ENCODE measurements around the gene IHH.

The IHH gene

DNA sequence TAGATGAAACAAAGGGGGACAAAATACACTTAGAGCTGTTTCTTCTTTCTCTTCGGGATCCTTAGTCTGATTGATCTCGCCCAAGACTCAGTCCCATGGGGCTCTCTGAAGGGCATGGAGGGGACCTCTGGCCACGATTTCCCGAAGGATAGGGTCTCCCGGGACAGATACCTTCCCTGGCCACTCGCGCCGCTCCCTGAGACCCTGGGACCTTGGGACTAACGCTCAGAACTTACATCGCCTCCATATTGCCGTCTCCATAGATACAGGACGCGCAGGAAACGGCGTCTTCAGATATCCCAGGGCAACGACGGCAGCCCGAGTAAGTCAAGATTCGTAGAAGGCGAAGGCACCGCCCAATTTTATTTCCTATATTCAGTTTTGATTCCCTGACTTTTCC is 19.5 kb downstream of the IHH start, which contains the start of gene CFAP65:
Gene CFAP65 (minus strand): TSS at position 265 of the 400 bp plus-strand sequence. CDS start 2,468 bp downstream, outside the sequence.
- DNase-seq = peak in 51 of 58 donors; percentile 13 to 75 (median 42)

DNA sequence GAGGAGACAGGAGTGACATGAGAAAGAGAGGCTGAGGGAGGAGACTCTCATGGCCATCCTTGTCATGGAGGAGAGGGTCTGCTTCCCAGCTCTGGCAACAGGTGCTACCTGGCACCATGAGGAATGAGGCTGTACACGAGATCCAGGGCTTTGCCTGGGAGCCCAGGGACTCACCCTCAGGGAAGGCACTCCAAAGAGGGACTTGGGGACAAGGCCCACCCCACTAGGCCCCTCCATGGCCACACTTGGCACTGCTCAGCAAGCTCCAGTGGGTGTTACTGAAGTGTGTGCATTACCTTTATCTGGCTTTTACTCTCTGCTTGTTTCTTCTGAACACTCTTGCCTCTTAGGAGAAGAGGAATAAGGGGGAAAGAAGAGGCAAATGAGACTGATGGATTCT is 22.1 kb downstream of the IHH start:
- no peak for DNase-seq

DNA sequence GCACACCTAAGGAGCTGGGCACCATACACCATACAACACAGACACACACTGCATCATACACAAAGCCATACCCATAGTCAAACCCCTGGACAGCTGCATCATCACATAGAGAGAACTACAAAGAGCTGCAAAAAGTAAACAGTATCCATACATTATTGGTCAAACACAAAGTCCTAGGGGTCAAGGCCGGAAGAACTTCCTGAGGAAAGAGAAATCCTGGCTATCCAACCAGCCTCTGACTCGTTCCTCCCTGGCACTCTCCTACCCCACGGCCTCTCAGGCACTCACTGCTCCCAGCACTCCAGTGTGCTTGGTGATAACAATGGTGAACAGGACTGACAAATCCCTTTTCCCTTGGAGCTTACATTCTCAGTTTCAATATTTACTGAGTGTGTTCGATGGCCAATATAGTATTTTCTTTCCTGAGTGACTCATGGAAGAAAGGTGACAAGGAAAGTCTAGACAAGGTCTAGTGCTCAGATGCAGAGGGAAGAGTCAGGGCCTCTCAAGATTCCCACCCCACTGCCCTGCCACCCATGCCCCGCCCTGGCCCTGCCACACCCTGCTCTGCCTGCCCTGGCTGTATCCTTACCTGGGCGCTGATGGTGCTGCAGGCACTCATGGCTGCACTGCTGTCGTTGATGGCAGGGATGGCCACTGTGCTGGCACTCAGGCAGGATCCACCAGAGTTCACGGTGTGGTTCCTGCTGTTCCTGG is 22.8 kb downstream of the IHH start:
- no peak for DNase-seq

DNA sequence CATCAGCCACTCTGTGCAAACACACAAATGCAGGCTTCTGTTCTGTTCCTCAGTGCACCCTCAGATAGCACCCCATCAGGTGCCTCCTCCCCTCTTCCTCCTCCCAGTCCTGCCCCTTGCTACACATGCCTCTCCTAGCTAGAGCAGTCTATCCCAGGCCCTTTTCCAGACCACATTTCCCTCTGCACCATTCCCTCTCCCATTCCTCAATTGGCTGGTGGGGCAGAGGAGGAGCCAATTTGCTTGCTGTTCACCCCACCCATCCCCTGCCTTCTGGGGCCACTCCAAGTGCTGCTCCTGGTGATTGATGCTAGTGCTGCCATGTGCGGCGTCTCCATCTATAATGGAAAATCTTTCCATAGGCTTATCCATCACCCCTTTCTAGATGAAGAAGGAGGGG is 24.8 kb downstream of the IHH start:
- no peak for DNase-seq

DNA sequence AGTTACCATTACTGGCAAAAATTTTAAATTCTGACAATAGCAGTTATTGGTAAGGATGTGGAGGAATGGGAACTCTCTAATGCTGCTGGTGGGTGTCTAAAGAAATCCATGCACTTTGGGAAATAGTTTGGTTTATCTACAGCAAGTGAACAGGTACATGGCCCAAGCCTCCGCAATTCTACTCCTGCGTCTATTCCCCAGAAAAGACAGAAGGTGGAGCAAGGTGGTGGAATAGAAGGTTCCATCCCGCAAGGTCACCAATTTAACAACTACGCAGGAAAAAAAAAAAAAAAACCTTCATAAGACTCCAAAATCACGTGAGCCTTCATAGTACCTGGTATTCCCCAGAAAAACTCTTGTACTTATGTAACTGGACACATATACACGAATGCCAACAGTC is 25.9 kb downstream of the IHH start:
- no peak for DNase-seq

DNA sequence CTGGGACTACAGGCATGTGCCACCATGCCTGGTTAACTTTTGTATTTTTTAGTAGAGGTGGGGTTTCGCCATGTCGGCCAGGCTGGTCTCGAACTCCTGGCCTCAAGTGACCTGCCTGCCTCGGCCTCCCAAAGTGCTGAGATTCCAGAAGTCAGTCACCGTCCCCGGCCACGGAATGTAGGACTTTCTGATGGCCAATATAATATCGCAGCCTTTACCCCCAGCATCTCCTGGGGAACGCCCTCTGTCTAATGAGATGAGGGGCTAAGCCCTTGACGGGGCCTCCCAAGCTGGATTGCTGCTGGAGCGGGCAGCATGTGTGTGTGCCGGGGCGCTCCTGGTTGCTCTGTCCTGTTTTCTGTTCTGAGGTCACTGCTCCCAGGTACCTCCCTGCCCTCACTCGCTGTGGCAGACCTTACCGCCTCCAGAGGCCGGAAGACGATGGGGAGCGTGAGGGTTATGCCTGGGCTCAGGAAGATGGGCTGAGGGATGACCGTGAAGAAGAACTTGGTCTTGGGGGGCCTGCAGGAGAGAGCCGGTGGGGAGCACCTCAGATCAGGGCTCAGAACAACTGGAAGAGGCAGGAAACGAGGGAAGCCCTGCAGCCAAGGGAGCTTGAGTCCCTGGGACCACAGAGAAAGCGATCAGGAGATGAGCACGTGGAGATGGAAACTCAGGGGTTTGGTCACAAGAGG is 28.5 kb downstream of the IHH start:
- DNase-seq = no peak

DNA sequence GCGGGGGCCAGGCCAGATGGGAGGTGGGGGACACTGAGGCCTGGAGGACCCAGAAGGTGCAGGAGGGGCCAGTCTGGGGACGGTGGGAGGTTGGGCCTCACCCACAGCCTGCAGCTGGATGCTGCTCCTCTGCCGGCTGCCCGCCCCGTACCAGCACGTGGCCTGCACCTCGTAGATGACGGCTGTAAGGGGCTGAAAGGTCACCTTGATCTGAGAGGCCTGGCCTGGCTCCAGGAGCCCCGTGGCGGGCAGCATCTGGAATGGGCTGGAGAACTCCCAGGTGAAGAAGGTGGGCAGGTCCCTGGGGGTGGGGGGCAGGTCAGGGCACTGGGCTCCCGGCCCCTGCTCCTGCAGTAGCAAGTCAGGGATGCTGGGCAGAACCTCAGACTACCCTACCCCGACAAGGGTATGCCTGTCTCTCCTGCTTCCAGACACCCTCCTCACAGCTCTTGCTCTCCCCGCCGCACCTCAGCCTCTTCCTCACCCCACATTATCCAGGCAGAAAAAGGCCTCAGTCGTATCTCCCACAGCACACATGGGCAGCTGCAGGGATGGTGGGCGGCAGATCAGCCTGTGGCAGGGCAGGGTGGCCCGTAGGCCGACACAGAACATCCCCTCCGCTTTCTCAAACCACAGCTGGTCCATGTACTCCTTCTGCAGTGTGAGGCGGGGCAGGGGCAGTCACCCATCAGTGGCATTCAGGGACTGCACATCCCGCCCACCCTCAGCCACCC is 29.5 kb downstream of the IHH start:
- DNase-seq = no peak

DNA sequence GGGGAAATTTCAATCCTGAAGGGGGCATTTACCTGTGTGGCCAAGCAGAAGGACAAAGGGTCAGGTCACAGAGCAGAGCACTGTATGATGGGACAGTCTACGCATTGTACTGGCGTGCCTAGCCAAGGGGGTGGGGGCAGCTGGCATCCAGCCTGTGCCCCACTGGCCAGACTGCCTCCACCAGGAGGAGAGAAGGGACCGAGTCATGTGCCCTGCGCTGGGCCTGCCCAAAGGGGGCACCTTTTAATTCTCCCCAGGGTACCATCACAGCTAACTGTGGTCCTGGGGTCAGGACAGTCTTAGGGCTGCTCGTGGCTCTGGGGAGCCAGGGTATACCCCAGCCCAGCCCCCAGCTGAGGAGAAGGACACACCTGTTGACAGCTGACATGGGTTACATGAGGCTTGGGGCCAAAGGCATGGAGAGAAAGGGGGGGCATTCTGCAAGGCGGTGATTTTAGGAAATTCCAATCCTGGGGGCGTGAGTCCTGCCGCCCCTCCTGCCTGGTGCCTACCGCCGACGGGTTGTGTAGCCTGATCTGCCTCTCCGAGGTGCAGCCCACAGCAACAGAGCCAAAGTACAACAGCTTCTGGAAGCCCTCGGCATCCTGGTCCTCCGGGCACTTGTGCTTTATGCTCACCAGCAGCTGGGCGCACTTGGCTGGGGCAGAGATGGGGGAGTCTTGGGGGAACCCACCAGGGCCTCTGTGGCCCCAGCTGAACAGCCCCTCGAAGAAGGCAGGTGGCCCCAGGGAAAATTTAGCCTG is 30.4 kb downstream of the IHH start:
- DNase-seq = no peak

DNA sequence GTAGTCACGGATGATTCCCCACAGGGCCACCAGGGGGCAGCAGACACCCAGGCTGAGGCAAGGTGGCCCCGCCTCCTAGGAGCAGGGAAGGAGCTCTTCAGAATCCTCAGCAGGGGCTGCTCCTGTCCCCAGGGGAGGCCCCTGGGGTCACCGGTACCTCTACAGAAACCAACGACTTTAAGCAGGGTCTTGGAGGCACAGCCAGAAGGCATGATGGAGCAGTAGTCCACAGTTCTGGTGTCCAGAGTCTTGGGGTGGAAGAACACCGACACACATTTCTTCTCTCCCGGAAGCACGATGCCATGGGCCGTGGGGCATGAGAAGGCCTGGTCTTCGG is 30.9 kb downstream of the IHH start:
- peak in 55 of 58 donors; percentile 27 to 91 (median 67) for DNase-seq

DNA sequence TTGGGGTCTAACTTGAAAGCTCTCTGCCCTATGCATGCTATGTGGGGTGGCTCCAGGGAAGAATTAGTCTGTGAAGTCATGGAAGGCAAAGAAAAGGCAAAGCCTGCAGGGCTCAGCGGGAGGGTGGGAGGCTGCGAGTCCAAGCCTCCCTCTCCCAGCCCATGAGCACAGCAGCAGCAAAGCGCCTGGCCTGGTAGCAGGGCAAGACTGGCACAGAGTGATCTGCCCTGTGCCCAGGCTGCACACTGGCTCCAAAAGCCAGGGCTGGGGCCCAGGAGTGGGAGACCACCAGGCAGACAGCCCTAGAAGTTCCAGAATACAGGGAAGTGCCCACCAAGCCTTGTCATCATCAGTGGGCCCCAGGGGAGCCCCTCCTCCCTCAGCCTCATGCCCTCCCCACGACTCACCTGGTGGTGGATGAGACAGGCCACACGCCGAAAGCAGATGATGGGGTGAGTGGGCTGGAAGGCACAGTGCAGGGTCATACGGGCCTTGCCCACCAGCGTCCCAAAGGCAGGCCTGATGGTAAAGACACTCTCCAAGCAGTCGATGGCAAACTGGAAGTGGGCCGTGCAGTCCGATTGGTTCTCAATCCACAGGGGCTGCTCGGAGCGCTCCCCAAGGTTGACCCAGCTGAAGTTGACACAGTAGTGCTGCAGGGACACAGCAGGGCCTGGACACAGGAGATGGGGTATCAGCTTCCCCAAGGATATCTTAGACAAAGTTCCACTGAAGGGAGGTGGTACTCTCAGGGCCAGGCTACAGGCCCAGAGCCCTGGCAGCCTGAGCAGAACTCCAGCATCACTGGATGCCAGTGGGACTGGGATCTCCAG is 31.5 kb downstream of the IHH start:
- peak in 1 of 58 donors; percentile 7 for DNase-seq

DNA sequence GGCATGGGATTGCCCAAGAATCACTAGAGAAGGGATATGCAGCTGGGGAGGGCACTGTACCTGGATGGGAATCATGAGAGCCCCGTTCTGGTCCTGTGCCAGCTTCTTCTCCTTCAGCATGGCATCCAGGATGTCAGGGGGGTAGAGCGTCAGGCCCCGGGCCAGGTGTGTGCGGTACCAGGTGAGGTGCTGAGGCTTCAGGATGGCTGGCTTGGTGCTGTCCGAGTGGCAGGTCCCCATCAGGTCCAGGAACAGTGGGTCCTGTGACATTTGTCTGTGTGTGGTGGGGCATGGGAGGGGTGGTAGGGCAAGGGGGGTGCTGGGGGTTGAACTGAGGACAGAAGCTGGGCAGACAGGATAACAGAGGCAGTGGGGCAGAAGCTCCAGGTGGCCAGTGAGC is 32.6 kb downstream of the IHH start:
- DNase-seq = no peak

DNA sequence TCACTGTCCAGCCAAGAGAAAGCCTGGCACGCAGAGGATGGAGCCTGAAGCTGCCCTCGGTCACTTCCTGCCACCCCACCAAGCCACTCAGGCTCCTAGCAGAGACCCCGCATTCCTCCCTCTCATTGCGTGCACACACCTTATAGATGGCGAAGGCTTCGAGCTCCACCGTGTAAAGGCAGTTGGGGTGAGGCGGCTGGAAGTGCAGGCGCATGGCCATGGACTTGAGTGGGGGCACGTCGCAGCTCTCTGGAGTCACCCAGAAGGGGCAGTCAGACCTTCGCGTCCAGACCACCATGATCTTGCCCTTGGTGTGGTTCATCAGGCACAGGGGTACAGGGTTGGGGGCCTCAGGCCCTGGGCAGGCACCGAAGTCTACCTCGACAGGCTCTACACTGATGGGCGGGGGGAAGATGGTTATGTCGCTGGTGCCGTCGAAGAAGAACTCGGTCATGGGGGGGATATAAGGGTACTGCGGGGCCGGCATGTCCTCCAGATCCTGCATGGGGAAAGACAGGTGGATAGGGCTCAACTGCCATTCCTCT is 33.1 kb downstream of the IHH start:
- no peak for DNase-seq

DNA sequence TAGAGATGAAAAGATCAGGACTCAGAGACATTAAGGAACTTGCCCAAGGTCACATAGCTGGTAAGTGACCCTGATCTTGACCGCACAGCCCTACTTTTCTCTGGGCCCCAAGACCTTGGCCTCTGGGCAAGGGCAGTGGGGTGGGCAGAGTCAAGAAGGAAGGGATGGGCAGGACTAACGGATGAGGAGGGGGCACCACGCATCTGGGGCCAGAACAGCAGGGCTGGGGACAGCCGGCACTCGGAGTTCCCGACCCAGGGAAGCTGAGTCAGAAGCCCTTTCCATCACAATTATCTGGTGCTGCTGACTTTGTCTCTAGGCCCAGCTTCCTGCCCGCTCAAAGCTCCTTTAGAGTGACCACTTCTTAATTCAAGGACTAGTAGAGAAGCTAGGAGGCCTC is 33.8 kb downstream of the IHH start:
- DNase-seq = no peak

DNA sequence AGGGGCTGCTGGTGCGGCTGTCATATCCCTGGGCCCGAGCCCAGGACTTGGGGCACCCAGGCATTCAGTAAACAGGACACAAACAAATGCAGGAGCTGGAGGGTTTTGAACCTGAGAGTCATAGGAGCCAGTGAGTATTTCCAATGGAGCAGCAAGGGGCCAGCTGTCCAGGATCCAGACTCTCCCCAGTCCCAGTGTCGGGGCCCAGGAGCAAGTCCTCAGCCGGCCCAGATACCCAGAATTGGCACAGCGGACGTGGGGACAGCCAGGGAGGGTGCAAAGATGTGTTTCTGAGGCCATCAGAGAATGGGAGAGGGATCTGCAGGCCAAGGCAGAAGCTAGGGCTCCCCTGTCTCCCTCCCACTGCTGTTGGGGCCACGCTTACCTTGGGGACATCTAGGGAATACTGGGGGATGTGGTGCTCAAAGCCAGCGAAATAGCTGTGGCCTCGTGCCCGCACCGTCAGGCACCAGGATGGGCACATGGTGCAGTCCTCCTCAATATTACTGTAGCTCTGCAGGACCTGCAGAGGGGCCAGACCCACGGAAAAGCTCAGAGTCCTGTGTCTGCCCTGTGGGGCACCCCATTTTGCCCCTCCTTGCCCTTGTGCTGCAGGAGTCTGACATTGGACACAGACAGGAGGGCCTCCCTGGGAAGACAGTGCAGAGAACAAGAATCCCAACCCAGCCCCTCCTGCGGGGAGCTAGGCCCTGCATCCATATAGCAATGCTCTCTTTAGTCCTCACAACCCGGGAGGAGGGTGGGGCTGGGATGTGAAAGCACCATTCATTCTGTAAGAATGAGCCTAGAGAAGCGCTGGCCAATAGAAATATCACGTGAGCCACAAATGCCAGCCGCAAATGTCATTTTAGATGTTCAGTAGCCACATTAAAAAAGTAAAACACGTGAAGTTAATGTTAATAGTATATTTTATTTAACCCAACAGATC is 34.8 kb downstream of the IHH start:
- peak in 49 of 58 donors; percentile 4 to 89 (median 62) for DNase-seq

DNA sequence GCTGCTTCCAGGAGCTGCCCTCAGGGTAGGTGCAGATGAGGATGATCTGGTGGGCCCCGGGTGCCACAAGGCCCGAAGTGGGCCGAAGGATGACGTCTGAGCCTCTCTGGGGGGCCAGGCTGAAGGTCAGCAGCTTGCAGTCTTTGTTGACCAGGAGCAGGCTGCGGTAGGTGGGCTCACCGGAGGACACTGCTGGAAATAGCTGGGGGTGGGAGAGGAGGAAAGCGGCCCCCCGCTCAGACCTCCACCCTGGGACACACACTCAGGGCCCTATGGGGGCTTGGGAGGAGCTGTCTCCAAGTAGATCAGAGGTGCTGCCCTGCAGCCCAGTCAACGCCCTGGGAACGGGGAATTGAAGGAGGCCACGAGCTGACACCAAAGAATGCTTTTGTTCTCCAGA is 36.7 kb downstream of the IHH start:
- no peak for DNase-seq

DNA sequence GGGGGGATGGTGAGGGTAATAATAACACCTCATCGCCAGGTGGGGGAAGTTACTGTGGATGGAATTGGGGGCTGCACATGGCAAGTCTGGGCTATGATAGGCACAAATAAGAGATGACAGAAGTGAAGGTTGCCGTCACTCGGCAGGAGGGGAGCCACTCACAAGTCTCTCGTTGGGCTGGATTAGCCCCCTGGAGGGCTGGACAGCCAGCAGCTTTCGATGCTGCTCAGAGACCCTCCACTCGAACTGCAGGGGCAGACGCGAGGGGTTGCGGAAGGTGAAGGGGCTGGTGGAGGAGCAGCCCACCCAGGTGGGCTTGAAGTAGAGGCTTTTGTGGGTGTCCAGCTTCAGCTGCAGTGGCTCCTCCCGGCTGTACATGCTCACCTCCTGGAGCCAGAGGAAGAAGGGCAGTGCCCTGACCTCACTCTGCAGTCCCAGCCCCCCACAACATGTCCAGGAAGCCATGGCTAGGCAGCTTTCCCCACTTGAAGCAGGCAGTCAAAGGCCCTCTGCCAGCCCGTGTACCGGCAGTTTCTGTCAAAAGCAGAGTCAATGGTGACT is 37.6 kb downstream of the IHH start:
- DNase-seq = no peak

DNA sequence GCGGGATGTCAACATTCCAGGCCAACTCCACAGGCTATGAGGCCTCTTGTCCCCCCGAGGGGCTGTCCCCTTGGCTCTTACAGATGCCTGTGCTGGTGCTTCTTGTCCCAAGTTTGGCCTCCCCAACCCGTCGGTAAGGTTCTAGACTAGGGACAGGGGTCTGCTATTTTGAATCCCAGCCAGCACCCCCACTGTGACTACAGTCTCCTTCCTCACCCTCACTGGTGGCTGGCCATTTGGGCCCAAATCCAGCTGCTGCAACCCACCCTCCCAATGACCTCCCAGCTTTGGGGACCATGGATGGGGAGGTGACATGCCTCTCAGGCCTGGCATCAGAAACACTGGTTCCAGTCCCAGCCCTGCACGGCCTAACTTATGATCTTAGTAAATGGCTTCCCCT is 38.1 kb downstream of the IHH start:
- DNase-seq = no peak

DNA sequence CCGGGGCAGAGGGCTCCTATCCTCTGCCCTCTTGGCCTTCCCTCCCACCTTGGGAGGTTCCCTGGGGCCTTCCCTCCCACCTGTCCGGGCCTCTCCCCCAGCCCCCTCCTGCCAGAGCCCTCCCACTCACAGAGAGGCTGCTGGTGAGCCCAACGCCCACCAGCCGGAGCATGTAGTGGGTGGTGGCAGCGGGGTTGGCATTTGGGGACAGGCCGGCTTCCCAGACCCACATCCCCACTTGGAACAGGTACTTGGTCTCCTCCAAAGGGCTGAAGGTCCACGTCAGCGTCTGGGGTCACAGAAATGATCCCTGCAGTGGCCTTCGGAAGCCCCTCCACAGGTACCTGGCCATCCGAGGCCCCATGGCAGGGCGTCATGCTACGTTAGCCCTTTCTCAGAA is 38.7 kb downstream of the IHH start:
- DNase-seq = no peak

DNA sequence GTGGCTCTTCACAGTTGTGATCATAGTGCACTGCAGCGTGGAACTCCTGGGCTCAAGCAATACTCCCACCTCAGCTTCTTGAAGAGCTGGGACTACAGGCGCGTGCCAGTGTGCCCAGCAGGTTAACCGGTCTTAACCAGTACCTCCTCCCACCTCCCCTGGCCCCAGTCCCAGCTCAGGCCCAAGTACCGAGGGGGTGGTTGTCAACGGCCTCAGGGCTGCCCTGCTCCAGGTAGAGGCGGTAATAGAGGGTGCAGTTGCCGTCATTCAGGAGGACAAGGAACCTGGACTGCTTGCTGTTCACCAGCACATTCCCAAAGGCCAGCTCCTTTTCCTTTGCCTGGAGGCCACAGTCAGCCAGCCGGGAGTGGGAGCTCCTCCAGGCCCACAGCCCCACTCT is 39.1 kb downstream of the IHH start:
- no peak for DNase-seq
